Uterus (tissue), 4 donors: ENCODE data around the gene MATK. TPM values are rescaled to one million over a fixed set of nuclear protein-coding genes. Genes with fewer than 3 reads are reported as not detected.
"Not testable (repeated sequence)": the region's sequence is repeated elsewhere in the genome, so short reads cannot be mapped to it uniquely, and the experiment has no call there.

Experiments used
- DNase-seq, 2 donors: peaks; one replicate each; pipeline ENCODE4 v3.0.0-alpha.2; 2019 to 2020
- H3K27ac ChIP-seq, 2 donors: fragments of 200-600 bp; sonication (generic); 1 replicate in 1 of 2; 2 replicates in 1 of 2; pipeline ENCODE4 v1.5.1; 2016 to 2018
- H3K27me3 ChIP-seq, 2 donors: fragments of 200-600 bp; sonication (generic); one replicate each; pipeline ENCODE4 v1.5.1; 2018 to 2019; ENCODE audit warnings: control low read depth in 1 of 2
- H3K36me3 ChIP-seq, 2 donors: fragments of 200-600 bp; sonication (generic); one replicate each; pipeline ENCODE4 v1.5.1; 2019; ENCODE audit warnings: control low read depth in 1 of 2
- H3K4me1 ChIP-seq, 2 donors: fragments of 200-600 bp; sonication (generic); one replicate each; pipeline ENCODE4 v1.5.1; 2018 to 2019; ENCODE audit warnings: control low read depth in 1 of 2
- H3K4me3 ChIP-seq, 2 donors: fragments of 200-600 bp; sonication (generic); 1 replicate in 1 of 2; 2 replicates in 1 of 2; pipeline ENCODE4 v1.5.1; 2018 to 2019; ENCODE audit warnings: mild to moderate bottlenecking in 1 of 2
- H3K9me3 ChIP-seq, 2 donors: fragments of 200-600 bp; sonication (generic); one replicate each; pipeline ENCODE4 v1.5.1; 2019; ENCODE audit warnings: control low read depth in 1 of 2
- POLR2A ChIP-seq, 2 donors: fragments of 450-650 bp; IDR thresholded peaks; one replicate each; pipeline ENCODE4 v1.6.1; 2016; ENCODE audit warnings: antibody characterized with exemption in 2 of 2, mild to moderate bottlenecking in 1 of 2, moderate library complexity in 1 of 2
- intact Hi-C: fragments of 100-400 bp; cut with DNase I; formaldehyde crosslinking; loops from one replicate; pipeline ENCODE4 v1.15.1; 2023; ENCODE audit warnings: low total_unique reads
- total RNA-seq, 4 donors: library from RNA; depleted of rRNA in 3 of 4; stranded (reverse); fragments of >200 nt in 3 of 4; gene quantifications; one replicate each; pipeline versions ENCODE4 v1.1.0 to v1.2.4, GENCODE V29; 2014 to 2023
- TF ChIP-seq, protein P1 (sequence below), 4 experiments: fragments of 200-600 bp in 2 of 4; fragments of 450-650 bp in 2 of 4; sonication (generic) in 2 of 4; IDR thresholded peaks; one replicate each; pipeline ENCODE4 v1.5.1; 2016 to 2019; ENCODE audit warnings: antibody characterized with exemption in 4 of 4, mild to moderate bottlenecking in 2 of 4, moderate library complexity in 1 of 4
- donor health status: DM: yes; HTN: yes; CAD: no.

Gene MATK
- total RNA-seq, 4 donors from 2014 or later, result 1.0 to 11.2 (median 1.5) TPM; not detected in 1

DNA sequence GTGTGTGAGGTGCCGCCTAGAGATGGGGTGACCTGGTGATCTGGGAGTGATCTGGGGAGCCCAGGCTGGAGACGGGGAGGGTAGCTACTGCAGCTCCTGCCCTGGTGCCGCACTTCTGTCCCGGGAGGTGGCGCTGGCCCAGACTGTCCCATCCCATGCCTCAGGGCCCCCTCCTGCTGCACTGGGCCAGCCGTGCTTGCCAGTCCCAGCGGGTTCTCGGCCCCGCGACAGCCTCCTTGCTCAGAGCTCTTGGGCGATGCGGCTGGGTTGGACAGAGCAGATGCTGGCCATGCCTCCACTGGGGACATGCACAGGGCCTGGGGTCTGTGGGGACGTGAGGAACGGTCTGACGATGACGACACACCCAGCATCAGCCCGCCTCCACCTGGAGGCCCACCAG, 16.7 kb downstream of the MATK start:
- Histone ChIP-seq H3K36me3 (no peaks in the 10 kb centered on the region), H3K27me3 (no peaks in the 10 kb centered on the region), H3K4me1 (no peaks in the 10 kb centered on the region), H3K9me3 (no peaks in the 10 kb centered on the region), H3K4me3 (no peak overlapping the region), H3K27ac (no peak overlapping the region)
- intact Hi-C loops, result no loop called here
- DNase-seq, result no peak
- TF ChIP-seq, protein P1, sequence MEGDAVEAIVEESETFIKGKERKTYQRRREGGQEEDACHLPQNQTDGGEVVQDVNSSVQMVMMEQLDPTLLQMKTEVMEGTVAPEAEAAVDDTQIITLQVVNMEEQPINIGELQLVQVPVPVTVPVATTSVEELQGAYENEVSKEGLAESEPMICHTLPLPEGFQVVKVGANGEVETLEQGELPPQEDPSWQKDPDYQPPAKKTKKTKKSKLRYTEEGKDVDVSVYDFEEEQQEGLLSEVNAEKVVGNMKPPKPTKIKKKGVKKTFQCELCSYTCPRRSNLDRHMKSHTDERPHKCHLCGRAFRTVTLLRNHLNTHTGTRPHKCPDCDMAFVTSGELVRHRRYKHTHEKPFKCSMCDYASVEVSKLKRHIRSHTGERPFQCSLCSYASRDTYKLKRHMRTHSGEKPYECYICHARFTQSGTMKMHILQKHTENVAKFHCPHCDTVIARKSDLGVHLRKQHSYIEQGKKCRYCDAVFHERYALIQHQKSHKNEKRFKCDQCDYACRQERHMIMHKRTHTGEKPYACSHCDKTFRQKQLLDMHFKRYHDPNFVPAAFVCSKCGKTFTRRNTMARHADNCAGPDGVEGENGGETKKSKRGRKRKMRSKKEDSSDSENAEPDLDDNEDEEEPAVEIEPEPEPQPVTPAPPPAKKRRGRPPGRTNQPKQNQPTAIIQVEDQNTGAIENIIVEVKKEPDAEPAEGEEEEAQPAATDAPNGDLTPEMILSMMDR (IDR thresholded peaks at IDR 0.05), result no peak
- TF ChIP-seq POLR2A (IDR thresholded peaks at IDR 0.05), result no peak

DNA sequence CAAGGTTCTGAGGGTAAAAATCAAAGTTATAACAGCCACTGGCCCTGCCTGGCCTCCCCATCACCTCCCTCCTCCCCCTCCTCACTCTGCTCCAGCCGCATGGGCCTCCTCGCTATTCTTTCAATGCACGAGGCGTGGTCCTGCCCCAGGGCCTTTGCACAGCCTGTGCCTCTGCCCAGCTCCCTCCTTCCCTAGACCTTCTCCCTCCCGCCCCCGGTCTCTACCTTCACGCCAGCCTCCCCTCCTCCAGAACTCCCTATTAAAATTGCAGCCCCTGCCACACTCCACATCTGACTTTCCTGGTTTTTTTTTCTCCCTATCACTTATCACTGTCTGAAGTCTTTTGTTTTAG, 17.5 kb downstream of the MATK start:
- Histone ChIP-seq H3K36me3 (no peaks in the 10 kb centered on the region), H3K4me3 (no peak overlapping the region), H3K9me3 (no peaks in the 10 kb centered on the region), H3K27ac (no peak overlapping the region), H3K27me3 (no peaks in the 10 kb centered on the region), H3K4me1 (no peaks in the 10 kb centered on the region)
- no peak for DNase-seq
- TF ChIP-seq, protein P1 (IDR thresholded peaks at IDR 0.05), result no peak
- TF ChIP-seq POLR2A (IDR thresholded peaks at IDR 0.05), result no peak
- intact Hi-C loops, result no loop called here

DNA sequence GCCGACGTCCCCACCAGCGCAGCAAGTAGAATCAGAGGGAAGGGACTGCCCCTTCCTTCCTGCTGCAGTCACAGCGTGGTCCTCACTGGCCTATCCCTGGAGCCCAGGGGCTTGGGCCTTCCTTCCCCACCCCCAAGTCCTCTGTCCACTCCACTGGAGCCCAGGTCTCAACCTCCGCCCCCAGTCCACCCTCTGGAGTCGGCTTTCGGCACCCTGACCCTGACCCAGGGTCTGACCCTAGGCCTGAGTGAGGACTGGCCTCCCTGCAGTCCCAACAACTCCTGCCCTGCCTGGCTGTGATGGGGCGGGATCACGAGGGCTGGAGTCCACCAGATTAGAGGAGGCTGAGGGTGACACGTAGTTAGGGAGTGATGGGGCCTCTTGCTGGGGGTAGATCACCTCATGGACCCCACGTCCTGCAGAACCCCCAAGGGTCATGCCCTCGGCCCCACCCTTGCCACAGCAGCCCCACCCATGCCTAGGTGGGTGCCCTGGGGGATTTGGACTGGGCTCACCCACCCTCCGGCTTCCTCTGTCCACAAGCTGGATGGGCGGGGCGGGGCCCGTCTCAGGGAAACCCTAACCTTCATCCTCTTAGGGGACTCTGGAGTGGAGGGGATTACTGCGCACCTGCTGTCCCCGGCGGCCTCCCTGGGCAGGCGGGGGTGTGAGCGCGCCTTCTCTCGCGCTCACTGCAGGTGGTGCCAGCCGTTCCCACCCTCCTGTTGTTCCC, 18.0 kb downstream of the MATK start:
- no peak for DNase-seq
- intact Hi-C loops, result no loop called here
- Histone ChIP-seq H3K36me3 (no peaks in the 10 kb centered on the region), H3K4me1 (no peaks in the 10 kb centered on the region), H3K4me3 (no peak overlapping the region), H3K27me3 (no peaks in the 10 kb centered on the region), H3K9me3 (no peaks in the 10 kb centered on the region), H3K27ac (no peak overlapping the region)
- TF ChIP-seq, protein P1 (IDR thresholded peaks at IDR 0.05), result no peak
- TF ChIP-seq POLR2A (IDR thresholded peaks at IDR 0.05), result no peak

DNA sequence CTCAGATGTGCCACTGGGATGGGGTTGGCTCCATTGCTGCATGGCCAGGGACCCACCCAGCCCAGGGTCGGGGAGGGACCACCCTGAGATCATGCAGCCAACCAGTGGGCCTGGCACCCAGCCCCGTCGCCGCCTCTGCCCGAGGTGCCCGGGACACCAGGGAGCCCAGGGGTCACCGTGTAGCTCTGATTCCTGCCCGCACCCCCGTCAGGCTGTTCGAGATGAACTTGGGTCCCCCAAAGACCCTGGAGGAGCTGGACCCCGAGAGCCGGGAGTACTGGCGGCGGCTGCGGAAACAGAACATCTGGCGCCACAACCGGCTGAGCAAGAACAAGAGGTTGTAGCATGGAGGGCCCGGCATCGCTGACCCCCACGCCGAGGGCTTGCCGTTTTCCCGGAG, 19.1 kb downstream of the MATK start:
- H3K4me3 ChIP-seq, result no peak overlapping the region
- TF ChIP-seq, protein P1 (IDR thresholded peaks at IDR 0.05), result no peak
- no peak for TF ChIP-seq POLR2A (IDR thresholded peaks at IDR 0.05)
- H3K27me3 ChIP-seq, result no peaks in the 10 kb centered on the region
- H3K9me3 ChIP-seq, result no peaks in the 10 kb centered on the region
- no peak for DNase-seq
- intact Hi-C loops, result no loop called here
- no peak overlapping the region for H3K27ac ChIP-seq
- no peaks in the 10 kb centered on the region for H3K4me1 ChIP-seq
- no peaks in the 10 kb centered on the region for H3K36me3 ChIP-seq

DNA sequence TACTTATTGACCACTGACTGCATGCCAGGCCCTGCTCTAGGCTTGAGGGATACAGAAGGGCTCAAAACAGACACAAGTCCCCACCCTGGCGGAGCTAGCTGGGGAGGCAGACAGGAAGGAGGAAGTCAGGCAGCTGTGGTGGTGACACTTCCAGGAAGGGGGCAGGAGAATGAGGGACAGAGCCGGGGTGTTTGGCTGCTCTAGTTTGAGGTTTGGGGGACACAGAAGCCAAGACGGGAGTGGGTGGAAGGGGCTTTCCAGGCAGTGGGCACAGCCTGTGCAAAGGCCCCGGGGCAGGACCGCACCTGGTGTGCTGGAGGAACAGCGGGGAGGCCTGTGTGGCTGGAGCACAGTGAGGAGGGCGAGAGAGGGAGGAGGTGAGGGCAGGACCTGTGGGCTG, 19.7 kb downstream of the MATK start:
- intact Hi-C loops, result no loop called here
- no peak overlapping the region for H3K27ac ChIP-seq
- H3K4me1 ChIP-seq, result no peaks in the 10 kb centered on the region
- H3K36me3 ChIP-seq, result no peaks in the 10 kb centered on the region
- H3K9me3 ChIP-seq, result no peaks in the 10 kb centered on the region
- H3K27me3 ChIP-seq, result no peaks in the 10 kb centered on the region
- H3K4me3 ChIP-seq, result no peak overlapping the region
- no peak for TF ChIP-seq POLR2A (IDR thresholded peaks at IDR 0.05)
- TF ChIP-seq, protein P1 (IDR thresholded peaks at IDR 0.05), result no peak
- DNase-seq, result no peak

DNA sequence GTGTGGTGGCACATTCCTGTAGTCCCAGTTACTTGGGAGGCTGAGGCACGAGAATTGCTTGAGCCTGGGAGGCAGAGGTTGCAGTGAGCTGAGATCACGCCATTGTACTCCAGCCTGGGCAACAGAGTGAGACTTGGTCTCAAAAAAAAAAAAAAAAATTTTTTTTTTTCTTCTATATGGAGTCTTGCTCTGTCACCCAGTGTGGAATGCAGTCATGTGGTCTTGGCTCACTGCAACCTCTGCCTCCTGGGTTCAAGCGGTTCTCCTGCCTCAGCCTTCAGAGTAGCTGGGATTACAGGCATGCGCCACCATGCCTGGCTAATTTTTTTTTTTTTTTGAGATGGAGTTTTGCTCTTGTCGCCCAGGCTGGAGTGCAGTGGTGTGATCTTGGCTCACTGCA, 20.4 kb downstream of the MATK start:
- H3K4me3 ChIP-seq, DNase-seq, H3K36me3 ChIP-seq, H3K9me3 ChIP-seq, intact Hi-C loops, H3K4me1 ChIP-seq, H3K27me3 ChIP-seq, H3K27ac ChIP-seq: not testable (repeated sequence)
